ENCODE results near the gene CLN6. TPM values are rescaled to one million over a fixed set of nuclear protein-coding genes. Genes with fewer than 3 reads are reported as not detected.

The CLN6 gene
- polyA plus RNA-seq, 1 experiment, result 25.4 TPM

DNA sequence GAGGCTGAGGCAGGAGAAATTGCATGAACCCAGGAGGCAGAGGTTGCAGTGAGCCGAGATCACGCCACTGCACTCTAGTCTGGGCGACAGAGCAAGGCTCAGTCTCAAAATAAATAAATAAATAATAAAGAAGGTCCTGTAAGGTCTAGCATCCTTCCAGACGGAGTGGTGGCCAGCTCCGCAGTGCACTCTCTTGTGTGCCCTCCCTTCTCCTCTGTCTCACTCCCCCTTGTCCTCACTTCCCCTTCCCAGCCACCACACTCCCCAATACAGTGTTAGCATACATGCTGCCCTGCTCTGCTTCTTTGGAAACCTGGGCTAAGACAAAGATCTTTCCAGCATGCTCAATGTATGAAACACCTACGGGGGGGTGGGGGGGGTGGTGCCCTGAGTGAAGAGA lies 3.4 kb upstream of the CLN6 start:
- H3K36me3 ChIP-seq (ENCODE audit: control insufficient read depth, insufficient read depth, low read length), result no peaks in the 10 kb centered on the region
- no peak for DNase-seq (ENCODE audit: low read depth)
- no peaks in the 10 kb centered on the region for H3K27me3 ChIP-seq (ENCODE audit: control insufficient read depth, insufficient read depth, low read length)
- TF ChIP-seq, protein P1, sequence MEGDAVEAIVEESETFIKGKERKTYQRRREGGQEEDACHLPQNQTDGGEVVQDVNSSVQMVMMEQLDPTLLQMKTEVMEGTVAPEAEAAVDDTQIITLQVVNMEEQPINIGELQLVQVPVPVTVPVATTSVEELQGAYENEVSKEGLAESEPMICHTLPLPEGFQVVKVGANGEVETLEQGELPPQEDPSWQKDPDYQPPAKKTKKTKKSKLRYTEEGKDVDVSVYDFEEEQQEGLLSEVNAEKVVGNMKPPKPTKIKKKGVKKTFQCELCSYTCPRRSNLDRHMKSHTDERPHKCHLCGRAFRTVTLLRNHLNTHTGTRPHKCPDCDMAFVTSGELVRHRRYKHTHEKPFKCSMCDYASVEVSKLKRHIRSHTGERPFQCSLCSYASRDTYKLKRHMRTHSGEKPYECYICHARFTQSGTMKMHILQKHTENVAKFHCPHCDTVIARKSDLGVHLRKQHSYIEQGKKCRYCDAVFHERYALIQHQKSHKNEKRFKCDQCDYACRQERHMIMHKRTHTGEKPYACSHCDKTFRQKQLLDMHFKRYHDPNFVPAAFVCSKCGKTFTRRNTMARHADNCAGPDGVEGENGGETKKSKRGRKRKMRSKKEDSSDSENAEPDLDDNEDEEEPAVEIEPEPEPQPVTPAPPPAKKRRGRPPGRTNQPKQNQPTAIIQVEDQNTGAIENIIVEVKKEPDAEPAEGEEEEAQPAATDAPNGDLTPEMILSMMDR (IDR thresholded peaks at IDR 0.05; ENCODE audit: insufficient read depth, low read depth, low read length), result no peak
- CTCF ChIA-PET, result no interaction called here
- H3K4me3 ChIP-seq (ENCODE audit: low read depth, low read length), result no peak overlapping the region
- POLR2A ChIA-PET, result no interaction called here

DNA sequence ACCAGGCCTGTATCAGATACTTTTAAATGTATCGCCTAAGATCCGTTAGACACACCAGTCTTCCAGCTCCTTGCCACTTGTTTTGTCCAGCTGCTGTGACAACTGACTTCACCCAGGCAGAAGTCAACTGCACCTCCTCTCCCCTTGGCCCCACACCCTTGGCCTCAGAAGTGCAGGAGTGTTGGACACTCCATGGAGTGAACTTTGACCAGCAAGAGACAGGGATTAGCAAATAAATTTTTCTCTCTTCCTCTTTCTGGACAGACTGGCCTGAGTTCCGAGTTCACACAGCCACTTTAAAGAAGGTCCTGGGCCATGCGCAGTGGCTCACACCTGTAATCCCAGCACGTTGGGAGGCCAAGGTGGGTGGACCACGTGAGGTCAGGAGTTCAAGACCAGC lies 2.9 kb upstream of the CLN6 start:
- Histone ChIP-seq H3K36me3 (ENCODE audit: control insufficient read depth, insufficient read depth, low read length) (no peaks in the 10 kb centered on the region), H3K4me3 (ENCODE audit: low read depth, low read length) (no peak overlapping the region), H3K27me3 (ENCODE audit: control insufficient read depth, insufficient read depth, low read length) (no peaks in the 10 kb centered on the region)
- TF ChIP-seq, protein P1 (IDR thresholded peaks at IDR 0.05; ENCODE audit: insufficient read depth, low read depth, low read length), result no peak
- ChIA-PET POLR2A (no interaction called here), CTCF (interaction anchor here (0.8 to 1.4 kb wide), 2 partner anchors 12 to 21 kb away, joined by 4 to 5 read pairs; no protein-coding TSS in a partner anchor)
- no peak for DNase-seq (ENCODE audit: low read depth)

DNA sequence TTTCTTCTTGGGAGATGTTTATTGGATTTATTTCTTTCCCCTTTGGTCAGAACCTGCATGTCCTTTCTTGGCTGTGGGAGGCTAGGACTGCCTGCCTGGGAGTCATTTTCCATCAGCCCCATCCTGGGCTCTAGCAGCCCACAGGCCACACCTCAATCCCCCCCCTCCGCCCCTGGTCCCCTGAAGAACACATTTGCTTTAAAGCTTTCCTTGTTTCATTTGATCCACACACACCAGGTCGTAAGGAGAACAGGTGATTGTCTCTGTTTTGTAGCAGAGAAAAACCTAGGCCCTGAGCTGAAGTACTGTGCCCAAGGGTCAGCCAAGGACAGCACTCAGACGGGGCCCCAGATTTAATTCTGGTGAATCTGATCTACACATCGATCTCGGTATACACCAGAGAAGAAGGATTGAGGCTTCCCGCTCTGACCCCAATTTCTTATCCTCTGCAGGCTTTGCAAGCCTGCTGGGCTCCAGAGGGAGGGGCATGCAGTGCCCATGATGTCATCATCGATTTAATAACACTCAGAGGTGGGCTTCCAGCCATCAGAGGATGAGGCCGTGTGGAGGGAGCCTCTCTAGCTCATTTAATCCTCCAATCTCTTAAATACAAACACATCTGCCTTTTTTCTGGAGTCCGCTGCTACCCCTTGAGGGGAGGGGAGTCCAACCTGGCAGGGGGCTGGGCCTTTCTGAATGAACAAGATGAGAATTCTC lies 1.7 kb upstream of the CLN6 start:
- CTCF ChIA-PET, result interaction anchor here (1.4 kb wide), 1 partner anchor 11 kb away, joined by 5 read pairs; no protein-coding TSS in a partner anchor
- no peak overlapping the region for H3K4me3 ChIP-seq (ENCODE audit: low read depth, low read length)
- DNase-seq (ENCODE audit: low read depth), result no peak
- H3K36me3 ChIP-seq (ENCODE audit: control insufficient read depth, insufficient read depth, low read length), result no peaks in the 10 kb centered on the region
- H3K27me3 ChIP-seq (ENCODE audit: control insufficient read depth, insufficient read depth, low read length), result no peaks in the 10 kb centered on the region
- POLR2A ChIA-PET, result no interaction called here
- TF ChIP-seq, protein P1 (IDR thresholded peaks at IDR 0.05; ENCODE audit: insufficient read depth, low read depth, low read length), result no peak

DNA sequence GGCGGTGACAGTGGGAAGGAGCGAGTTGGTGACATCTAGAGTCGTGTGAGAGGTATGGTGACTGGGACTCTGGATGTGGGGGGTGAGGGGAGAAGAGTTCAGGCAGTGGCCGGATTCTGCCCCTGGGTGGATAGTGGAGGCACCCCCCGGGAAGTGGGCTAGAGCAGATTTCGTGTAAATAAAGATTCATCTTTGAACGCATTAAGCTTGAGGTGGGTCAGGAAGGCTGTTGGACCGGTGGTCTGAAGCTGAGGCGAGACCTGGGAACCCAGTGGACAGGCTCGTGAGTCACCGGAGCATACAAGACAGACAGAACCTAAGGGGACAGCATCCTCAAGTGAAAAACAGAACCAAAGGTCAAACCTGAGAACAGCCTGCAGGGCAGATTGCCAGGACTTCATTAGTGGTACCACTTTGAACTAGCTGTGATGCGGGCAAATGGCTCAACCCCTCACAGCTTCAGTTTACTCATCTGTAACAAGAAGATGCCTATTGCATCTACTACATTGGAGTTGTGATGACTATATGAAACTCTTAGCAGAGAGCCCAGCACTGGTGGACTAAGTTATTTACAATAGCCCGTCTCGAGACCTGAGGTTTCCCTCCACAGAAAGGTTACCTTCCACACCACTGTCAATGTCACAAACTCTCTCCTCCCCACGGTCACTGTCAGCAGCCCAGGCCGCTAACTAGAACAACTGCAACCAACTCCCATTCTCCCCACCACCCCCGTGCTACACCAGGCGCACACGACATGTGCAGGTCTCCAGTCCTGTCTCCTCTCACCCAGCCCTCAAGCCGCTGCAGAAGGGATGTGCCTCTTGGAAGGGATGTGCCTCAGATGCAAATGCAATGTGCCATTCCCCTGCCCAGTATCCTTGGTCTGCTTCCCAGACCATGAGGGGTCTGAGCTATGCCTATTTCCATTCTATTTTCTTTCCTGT lies 901 bp upstream of the CLN6 start:
- TF ChIP-seq, protein P1 (IDR thresholded peaks at IDR 0.05; ENCODE audit: insufficient read depth, low read depth, low read length), result no peak
- DNase-seq (ENCODE audit: low read depth), result no peak
- Histone ChIP-seq H3K4me3 (ENCODE audit: low read depth, low read length) (peak overlapping the region; percentile 82), H3K36me3 (ENCODE audit: control insufficient read depth, insufficient read depth, low read length) (no peaks in the 10 kb centered on the region), H3K27me3 (ENCODE audit: control insufficient read depth, insufficient read depth, low read length) (no peaks in the 10 kb centered on the region)
- ChIA-PET POLR2A (no interaction called here), CTCF (interaction anchor here (0.9 kb wide), 1 partner anchor 12 kb away, joined by 3 read pairs; no protein-coding TSS in a partner anchor)

DNA sequence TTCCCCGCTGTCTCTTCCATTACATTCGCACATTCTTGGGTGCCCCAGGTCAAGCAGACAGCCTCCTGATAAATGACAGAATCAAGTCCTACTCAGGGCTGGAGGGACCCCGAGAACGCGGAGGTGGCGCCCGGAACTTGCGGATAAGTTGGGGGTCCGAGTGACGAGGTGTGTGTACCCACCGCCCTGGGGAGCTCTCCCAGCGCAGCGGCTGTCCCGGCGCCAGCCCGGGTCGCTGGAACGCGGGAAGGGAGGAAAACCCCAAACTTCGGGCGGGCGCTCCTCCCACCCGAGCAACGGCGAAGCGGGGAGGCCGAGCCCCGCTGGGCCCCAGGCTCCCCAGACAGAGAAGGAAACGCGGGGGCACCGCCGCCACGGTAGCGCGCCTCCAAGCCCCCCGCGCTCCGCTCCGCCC lies 550 bp downstream of the CLN6 start:
- DNase-seq (ENCODE audit: low read depth), result no peak
- TF ChIP-seq, protein P1 (IDR thresholded peaks at IDR 0.05; ENCODE audit: insufficient read depth, low read depth, low read length), result no peak
- ChIA-PET CTCF (interaction anchor here (0.6 to 1.1 kb wide), 2 partner anchors 366 to 704 kb away, joined by 3 read pairs; no protein-coding TSS in a partner anchor), POLR2A (interaction anchor here (0.6 kb wide), 1 partner anchor 34 kb away, joined by 8 read pairs; no protein-coding TSS in a partner anchor)
- H3K27me3 ChIP-seq (ENCODE audit: control insufficient read depth, insufficient read depth, low read length), result no peaks in the 10 kb centered on the region
- H3K4me3 ChIP-seq (ENCODE audit: low read depth, low read length), result peak overlapping the region; percentile 82
- no peaks in the 10 kb centered on the region for H3K36me3 ChIP-seq (ENCODE audit: control insufficient read depth, insufficient read depth, low read length)

Measured in BJ (cell line).